GM19025 (cell line): Measurements from ENCODE around the gene NCSTN.
A peak's percentile ranks its signal among the peaks of the same experiment; 100 is the strongest.

ENCODE experiments used
- ATAC-seq: cut with Tn5 transposase; IDR thresholded peaks from one replicate; pipeline ENCODE4 v1.9.1; 2021; ENCODE audit warnings: mild to moderate bottlenecking, low read depth, moderate library complexity; ENCODE audit not compliant: unreplicated experiment

The NCSTN gene

GRCh38 chr1:160342953-160343869, at the start of gene NCSTN, which contains the start of gene COPA:
Gene NCSTN (plus strand): TSS chr1:160343383. CDS start chr1:160343397, 14 bp downstream.
Gene COPA (minus strand): TSS chr1:160343250. CDS start chr1:160343170, 80 bp downstream.
- peak; percentile 89 for ATAC-seq

- ATAC-seq = no peak
These were observed 47.1 kb upstream of the NCSTN start for GRCh38 chr1:160296036-160296435.

GRCh38 chr1:160300173-160300572, 43.0 kb upstream of the NCSTN start:
- no peak for ATAC-seq

GRCh38 chr1:160307118-160307791, 35.9 kb upstream of the NCSTN start:
- ATAC-seq = no peak

- no peak for ATAC-seq
These were observed 34.6 kb upstream of the NCSTN start for GRCh38 chr1:160308451-160309184.

- no peak for ATAC-seq
These were observed 34.0 kb upstream of the NCSTN start for GRCh38 chr1:160309185-160309557.

- ATAC-seq = no peak
These were observed 33.6 kb upstream of the NCSTN start for GRCh38 chr1:160309571-160309970.

- ATAC-seq = no peak
These were observed 27.8 kb upstream of the NCSTN start for GRCh38 chr1:160315359-160315758.

GRCh38 chr1:160322831-160323230, 20.4 kb upstream of the NCSTN start:
- ATAC-seq = no peak

- ATAC-seq = no peak
These were observed 17.9 kb upstream of the NCSTN start for GRCh38 chr1:160325252-160325651.

GRCh38 chr1:160326418-160326817, 16.8 kb upstream of the NCSTN start:
- ATAC-seq = no peak

- ATAC-seq = no peak
These were observed 15.0 kb upstream of the NCSTN start for GRCh38 chr1:160328184-160328583.

- no peak for ATAC-seq
These were observed 13.1 kb upstream of the NCSTN start for GRCh38 chr1:160330119-160330518.

- no peak for ATAC-seq
These were observed 10.7 kb upstream of the NCSTN start for GRCh38 chr1:160332516-160332915.

- no peak for ATAC-seq
These were observed 4.6 kb upstream of the NCSTN start for GRCh38 chr1:160338580-160338979.

GRCh38 chr1:160340146-160340545, 3.0 kb upstream of the NCSTN start:
- no peak for ATAC-seq

- no peak for ATAC-seq
These were observed 2.3 kb upstream of the NCSTN start for GRCh38 chr1:160340866-160341265.

GRCh38 chr1:160342526-160342925, 657 bp upstream of the NCSTN start:
- ATAC-seq = no peak

GRCh38 chr1:160344241-160344640, 1.1 kb downstream of the NCSTN start:
- ATAC-seq = no peak

- ATAC-seq = no peak
These were observed 1.8 kb downstream of the NCSTN start for GRCh38 chr1:160344936-160345335.

GRCh38 chr1:160346463-160346862, 3.3 kb downstream of the NCSTN start:
- no peak for ATAC-seq
